Measurements from ENCODE around the gene BAIAP2. TPM values are rescaled to one million over a fixed set of nuclear protein-coding genes. Genes with fewer than 3 reads are reported as not detected.

The BAIAP2 gene
- polyA plus RNA-seq, 1 donor from 2014 or later, result 17.5 TPM

DNA sequence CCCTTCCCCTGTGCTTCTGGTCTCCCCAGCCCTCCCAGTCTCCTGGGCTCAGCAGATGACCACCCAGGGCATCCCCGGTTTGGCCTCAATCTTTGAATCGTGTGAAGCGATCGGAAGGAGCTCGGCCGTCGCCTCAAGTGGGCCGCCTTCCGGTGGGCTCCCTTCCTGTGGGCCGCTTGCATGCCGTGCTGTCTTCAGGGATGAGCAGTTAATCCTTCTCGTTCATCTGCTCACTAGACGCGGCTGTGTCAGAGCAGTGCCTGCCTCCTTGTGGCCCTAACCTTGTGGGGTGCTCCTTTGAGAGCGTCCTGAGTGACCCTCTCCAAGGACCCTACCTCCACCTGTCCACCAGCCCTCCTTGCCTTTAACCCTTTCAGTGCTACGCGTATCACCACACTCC, 40.4 kb downstream of the BAIAP2 start:
- Histone ChIP-seq H3K4me3 (ENCODE audit: low read length) (no peak overlapping the region), H3K79me2 (replicated peaks; ENCODE audit: insufficient read depth, low read length) (no peaks in the 10 kb centered on the region), H3F3A (ENCODE audit: insufficient read depth, low read length, poor library complexity, severe bottlenecking) (no peaks in the 10 kb centered on the region), H3K27ac (ENCODE audit: low read length) (no peak overlapping the region), H3K9ac (ENCODE audit: low read length) (no peak overlapping the region), H3K27me3 (ENCODE audit: insufficient read depth, low read depth, low read length) (no peaks in the 10 kb centered on the region), H2AFZ (ENCODE audit: low read depth, low read length) (no peak overlapping the region), H3K9me2 (ENCODE audit: insufficient read depth, low read length) (no peaks in the 10 kb centered on the region), H3K4me2 (ENCODE audit: low read length) (no peak overlapping the region), H3K9me3 (ENCODE audit: low read length) (no peaks in the 10 kb centered on the region), H4K20me1 (ENCODE audit: insufficient read depth) (no peaks in the 10 kb centered on the region), H3K36me3 (ENCODE audit: insufficient read depth, low read length) (no peaks in the 10 kb centered on the region)
- no peak for TF ChIP-seq EZH2 (IDR thresholded peaks at IDR 0.05; ENCODE audit: borderline replicate concordance, insufficient read depth, low read length, poor library complexity, severe bottlenecking)
- no peak for TF ChIP-seq RAD21 (conservative IDR thresholded peaks at IDR 0.05)
- TF ChIP-seq SMC3 (conservative IDR thresholded peaks at IDR 0.05; ENCODE audit: poor library complexity), result no peak
- TF ChIP-seq TAF1 (IDR thresholded peaks at IDR 0.05; ENCODE audit: low read depth), result no peak
- no peak for TF ChIP-seq EP300 (conservative IDR thresholded peaks at IDR 0.05; ENCODE audit: poor library complexity, severe bottlenecking)
- TF ChIP-seq, protein P1, sequence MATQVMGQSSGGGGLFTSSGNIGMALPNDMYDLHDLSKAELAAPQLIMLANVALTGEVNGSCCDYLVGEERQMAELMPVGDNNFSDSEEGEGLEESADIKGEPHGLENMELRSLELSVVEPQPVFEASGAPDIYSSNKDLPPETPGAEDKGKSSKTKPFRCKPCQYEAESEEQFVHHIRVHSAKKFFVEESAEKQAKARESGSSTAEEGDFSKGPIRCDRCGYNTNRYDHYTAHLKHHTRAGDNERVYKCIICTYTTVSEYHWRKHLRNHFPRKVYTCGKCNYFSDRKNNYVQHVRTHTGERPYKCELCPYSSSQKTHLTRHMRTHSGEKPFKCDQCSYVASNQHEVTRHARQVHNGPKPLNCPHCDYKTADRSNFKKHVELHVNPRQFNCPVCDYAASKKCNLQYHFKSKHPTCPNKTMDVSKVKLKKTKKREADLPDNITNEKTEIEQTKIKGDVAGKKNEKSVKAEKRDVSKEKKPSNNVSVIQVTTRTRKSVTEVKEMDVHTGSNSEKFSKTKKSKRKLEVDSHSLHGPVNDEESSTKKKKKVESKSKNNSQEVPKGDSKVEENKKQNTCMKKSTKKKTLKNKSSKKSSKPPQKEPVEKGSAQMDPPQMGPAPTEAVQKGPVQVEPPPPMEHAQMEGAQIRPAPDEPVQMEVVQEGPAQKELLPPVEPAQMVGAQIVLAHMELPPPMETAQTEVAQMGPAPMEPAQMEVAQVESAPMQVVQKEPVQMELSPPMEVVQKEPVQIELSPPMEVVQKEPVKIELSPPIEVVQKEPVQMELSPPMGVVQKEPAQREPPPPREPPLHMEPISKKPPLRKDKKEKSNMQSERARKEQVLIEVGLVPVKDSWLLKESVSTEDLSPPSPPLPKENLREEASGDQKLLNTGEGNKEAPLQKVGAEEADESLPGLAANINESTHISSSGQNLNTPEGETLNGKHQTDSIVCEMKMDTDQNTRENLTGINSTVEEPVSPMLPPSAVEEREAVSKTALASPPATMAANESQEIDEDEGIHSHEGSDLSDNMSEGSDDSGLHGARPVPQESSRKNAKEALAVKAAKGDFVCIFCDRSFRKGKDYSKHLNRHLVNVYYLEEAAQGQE (IDR thresholded peaks at IDR 0.05; ENCODE audit: borderline replicate concordance), result no peak
- TF ChIP-seq CTCF (IDR thresholded peaks at IDR 0.05; ENCODE audit: poor library complexity, severe bottlenecking), result no peak
- no peak for TF ChIP-seq MXI1 (conservative IDR thresholded peaks at IDR 0.05; ENCODE audit: poor library complexity, severe bottlenecking)
- no peak for TF ChIP-seq POLR2AphosphoS5 (IDR thresholded peaks at IDR 0.05)

GRCh38 chr17:81076141-81076679, 41.3 kb downstream of the BAIAP2 start:
- H3K9me2 ChIP-seq (ENCODE audit: insufficient read depth, low read length), result no peaks in the 10 kb centered on the region
- no peaks in the 10 kb centered on the region for H3K79me2 ChIP-seq (replicated peaks; ENCODE audit: insufficient read depth, low read length)
- H3K27me3 ChIP-seq (ENCODE audit: insufficient read depth, low read depth, low read length), result no peaks in the 10 kb centered on the region
- no peak overlapping the region for H3K27ac ChIP-seq (ENCODE audit: low read length)
- no peaks in the 10 kb centered on the region for H3K36me3 ChIP-seq (ENCODE audit: insufficient read depth, low read length)
- H2AFZ ChIP-seq (ENCODE audit: low read depth, low read length), result no peak overlapping the region
- no peaks in the 10 kb centered on the region for H3F3A ChIP-seq (ENCODE audit: insufficient read depth, low read length, poor library complexity, severe bottlenecking)
- no peak overlapping the region for H3K9ac ChIP-seq (ENCODE audit: low read length)
- no peak for TF ChIP-seq TAF1 (IDR thresholded peaks at IDR 0.05; ENCODE audit: low read depth)
- TF ChIP-seq, protein P1 (IDR thresholded peaks at IDR 0.05; ENCODE audit: borderline replicate concordance), result no peak
- TF ChIP-seq RAD21 (conservative IDR thresholded peaks at IDR 0.05), result no peak
- TF ChIP-seq CTCF (IDR thresholded peaks at IDR 0.05; ENCODE audit: poor library complexity, severe bottlenecking), result no peak
- TF ChIP-seq SMC3 (conservative IDR thresholded peaks at IDR 0.05; ENCODE audit: poor library complexity), result no peak
- no peak for TF ChIP-seq POLR2AphosphoS5 (IDR thresholded peaks at IDR 0.05)
- TF ChIP-seq EZH2 (IDR thresholded peaks at IDR 0.05; ENCODE audit: borderline replicate concordance, insufficient read depth, low read length, poor library complexity, severe bottlenecking), result no peak
- TF ChIP-seq EP300 (conservative IDR thresholded peaks at IDR 0.05; ENCODE audit: poor library complexity, severe bottlenecking), result no peak
- TF ChIP-seq MXI1 (conservative IDR thresholded peaks at IDR 0.05; ENCODE audit: poor library complexity, severe bottlenecking), result no peak
- H3K4me2 ChIP-seq (ENCODE audit: low read length), result no peak overlapping the region
- H4K20me1 ChIP-seq (ENCODE audit: insufficient read depth), result no peaks in the 10 kb centered on the region
- no peaks in the 10 kb centered on the region for H3K9me3 ChIP-seq (ENCODE audit: low read length)
- no peak overlapping the region for H3K4me3 ChIP-seq (ENCODE audit: low read length)
